ENCODE results near the gene TP63. TPM values are rescaled to one million over a fixed set of nuclear protein-coding genes. Genes with fewer than 3 reads are reported as not detected.

TP63 gene
- total RNA-seq, 1 donor from 2014 or later = not detected

DNA sequence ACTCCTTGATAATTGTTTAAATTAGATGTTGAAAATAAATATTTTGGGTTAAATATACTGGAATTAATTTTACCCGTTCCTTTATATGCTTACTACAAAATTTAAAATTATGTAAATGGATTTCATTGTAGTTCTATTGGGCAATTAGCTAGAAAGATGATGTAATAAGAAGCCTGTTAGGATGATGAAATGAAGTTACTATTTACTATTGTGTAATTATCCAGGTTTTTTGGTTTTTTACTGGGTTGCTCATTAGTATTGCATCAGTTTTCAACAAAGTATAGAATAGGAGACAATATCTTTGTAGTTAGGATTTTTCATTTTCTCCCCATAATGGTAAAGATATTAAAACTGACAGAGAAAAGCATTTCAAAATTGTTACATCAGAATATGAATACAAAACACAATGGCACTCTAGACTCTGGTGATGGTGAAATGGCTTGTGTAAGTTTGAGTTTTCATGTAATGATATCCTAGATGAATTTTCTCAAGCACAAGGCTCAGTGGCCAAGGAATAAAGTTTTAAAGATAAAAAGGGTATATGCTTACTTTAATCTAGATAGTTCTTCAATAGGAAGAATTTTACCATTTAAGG lies 267.5 kb downstream of the TP63 start:
- no peak for TF ChIP-seq CTCF (conservative IDR thresholded peaks at IDR 0.05; ENCODE audit: low read depth, low read length)
- no peak for DNase-seq (ENCODE audit: low read depth)
- no peak overlapping the region for H3K4me3 ChIP-seq (ENCODE audit: low read depth, low read length)

DNA sequence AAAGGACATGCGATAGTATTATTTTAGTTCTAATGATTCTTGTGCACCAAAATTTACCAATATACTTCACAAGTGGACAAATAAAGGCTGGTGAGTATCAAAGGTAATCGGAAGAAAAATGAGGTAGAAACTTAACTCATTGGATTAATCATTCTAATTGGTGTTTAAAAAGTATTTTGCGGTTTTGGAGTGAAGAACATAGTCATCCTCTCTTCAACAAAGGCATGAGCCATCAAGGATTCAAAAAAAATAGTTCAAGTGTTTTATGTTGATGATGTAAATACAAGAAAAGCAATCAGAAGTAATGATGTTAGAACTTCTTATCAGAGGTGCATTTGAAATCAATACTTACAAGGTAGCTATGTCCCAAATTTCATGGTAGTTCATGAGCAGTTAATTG lies 268.0 kb downstream of the TP63 start:
- no peak for DNase-seq (ENCODE audit: low read depth)
- no peak overlapping the region for H3K4me3 ChIP-seq (ENCODE audit: low read depth, low read length)
- no peak for TF ChIP-seq CTCF (conservative IDR thresholded peaks at IDR 0.05; ENCODE audit: low read depth, low read length)

GRCh38 chr3:189900578-189900977 lies 269.4 kb downstream of the TP63 start:
- no peak overlapping the region for H3K4me3 ChIP-seq (ENCODE audit: low read depth, low read length)
- TF ChIP-seq CTCF (conservative IDR thresholded peaks at IDR 0.05; ENCODE audit: low read depth, low read length) = no peak

GRCh38 chr3:189901481-189901880 lies 270.3 kb downstream of the TP63 start:
- no peak for DNase-seq (ENCODE audit: low read depth)

More at GRCh38 chr3:189900578-189900977, 269.4 kb downstream of the TP63 start:
- no peak for DNase-seq (ENCODE audit: low read depth)

DNA sequence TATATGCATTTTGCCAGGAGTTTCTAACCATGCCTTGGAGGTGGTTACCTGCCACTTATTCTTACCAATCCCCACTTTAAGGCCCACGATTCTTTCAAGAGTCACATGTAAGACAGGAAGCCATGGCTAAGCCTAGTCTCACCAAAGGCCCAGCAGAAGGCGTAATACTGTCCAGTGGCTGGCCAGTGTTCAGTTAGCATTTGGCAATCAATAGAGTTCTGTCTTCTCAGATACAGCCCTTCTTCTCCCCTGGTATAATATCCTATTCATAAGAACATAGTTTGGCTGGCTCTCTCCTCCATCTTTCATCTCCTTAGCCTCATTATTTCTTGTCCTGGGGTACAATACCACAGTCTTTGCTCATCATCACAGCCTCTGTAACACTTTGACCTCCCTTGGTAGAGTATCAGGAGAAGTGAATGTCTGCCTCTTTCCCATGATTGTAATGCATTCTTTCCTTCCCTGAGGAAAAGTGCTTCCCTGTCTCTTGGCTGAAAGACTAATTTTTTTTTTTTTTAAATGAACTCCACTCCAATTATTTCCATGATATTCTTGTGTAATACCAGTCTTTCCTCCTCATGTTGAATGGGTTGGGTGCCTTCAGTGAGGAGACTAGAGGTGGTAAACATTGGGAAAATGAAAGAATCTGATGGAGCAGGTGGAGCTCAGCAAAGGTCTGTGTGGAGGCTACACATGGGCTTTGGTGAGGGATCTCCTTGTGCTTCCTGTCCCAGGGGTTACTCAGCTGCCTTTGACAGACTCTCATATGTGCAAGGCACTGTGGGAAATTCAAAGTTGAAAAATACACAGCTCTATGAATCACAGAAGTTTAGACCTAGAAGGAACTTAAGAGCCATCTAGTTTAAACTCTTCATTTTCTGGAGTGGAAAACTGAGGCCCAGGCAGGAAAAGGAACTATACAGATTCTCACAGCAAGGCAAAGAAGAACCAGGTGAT lies 271.3 kb downstream of the TP63 start:
- no peak for DNase-seq (ENCODE audit: low read depth)
- no peak overlapping the region for H3K4me3 ChIP-seq (ENCODE audit: low read depth, low read length)
- no peak for TF ChIP-seq CTCF (conservative IDR thresholded peaks at IDR 0.05; ENCODE audit: low read depth, low read length)

More at GRCh38 chr3:189901481-189901880, 270.3 kb downstream of the TP63 start:
- TF ChIP-seq CTCF (conservative IDR thresholded peaks at IDR 0.05; ENCODE audit: low read depth, low read length) = no peak
- no peak overlapping the region for H3K4me3 ChIP-seq (ENCODE audit: low read depth, low read length)

GRCh38 chr3:189903562-189904250 lies 272.5 kb downstream of the TP63 start:
- H3K4me3 ChIP-seq (ENCODE audit: low read depth, low read length) = no peak overlapping the region
- TF ChIP-seq CTCF (conservative IDR thresholded peaks at IDR 0.05; ENCODE audit: low read depth, low read length) = no peak
- DNase-seq (ENCODE audit: low read depth) = no peak
